NCI-H69 (cell line): ENCODE measurements around the gene TKTL1.
"Not testable (repeated sequence)": the region's sequence is repeated elsewhere in the genome, so short reads cannot be mapped to it uniquely, and the experiment has no call there.

Experiments
- DNase-seq: peaks from one replicate; lab custom pipeline; 2025; lab: John Stamatoyannopoulos, UW

Gene TKTL1

GRCh38 chrX:154309041-154309775, 13.6 kb downstream of the TKTL1 start:
- no peak for DNase-seq

GRCh38 chrX:154310616-154311536, 15.3 kb downstream of the TKTL1 start:
- no peak for DNase-seq

GRCh38 chrX:154312116-154312515, 16.5 kb downstream of the TKTL1 start:
- DNase-seq, result no peak

DNA sequence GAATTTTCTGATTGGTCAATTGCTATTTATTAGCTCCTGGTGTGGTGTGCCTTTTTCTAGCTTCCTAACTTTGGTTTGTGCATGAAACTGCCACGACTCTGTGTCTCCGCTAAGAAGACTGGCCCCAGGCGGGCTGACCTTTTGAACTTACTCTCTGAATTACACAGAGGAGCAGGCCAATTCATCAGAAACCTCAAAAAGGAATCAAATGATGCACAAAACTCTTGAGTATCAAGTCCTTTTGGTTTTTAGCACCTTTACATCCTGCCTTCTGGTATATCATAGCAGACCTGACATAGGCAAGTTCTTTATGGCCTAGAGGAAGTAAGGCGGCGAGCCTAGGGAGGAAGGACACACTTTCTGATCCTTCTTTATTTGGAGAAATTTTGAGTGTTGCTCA, 17.6 kb downstream of the TKTL1 start:
- DNase-seq, result no peak

DNA sequence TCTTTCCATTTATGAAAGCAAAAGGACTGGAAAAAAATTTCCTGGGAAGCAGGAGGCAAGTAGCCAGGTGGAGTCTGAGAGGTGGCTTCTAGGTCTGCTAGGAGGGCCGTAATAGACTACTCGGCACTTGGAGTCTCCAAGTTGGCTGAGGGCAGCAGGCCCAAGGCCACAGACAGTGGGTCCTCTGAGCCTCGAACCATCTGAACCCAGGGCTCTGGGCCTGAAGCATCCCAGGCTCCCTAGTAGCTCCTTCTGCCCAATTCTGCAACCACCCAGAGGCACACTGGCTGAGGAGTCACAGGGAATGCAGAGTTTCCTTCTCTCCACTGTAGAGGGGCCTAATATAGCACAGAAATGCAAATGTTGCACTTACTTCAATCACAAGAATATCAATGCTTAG, 19.8 kb downstream of the TKTL1 start:
- DNase-seq, result no peak

DNA sequence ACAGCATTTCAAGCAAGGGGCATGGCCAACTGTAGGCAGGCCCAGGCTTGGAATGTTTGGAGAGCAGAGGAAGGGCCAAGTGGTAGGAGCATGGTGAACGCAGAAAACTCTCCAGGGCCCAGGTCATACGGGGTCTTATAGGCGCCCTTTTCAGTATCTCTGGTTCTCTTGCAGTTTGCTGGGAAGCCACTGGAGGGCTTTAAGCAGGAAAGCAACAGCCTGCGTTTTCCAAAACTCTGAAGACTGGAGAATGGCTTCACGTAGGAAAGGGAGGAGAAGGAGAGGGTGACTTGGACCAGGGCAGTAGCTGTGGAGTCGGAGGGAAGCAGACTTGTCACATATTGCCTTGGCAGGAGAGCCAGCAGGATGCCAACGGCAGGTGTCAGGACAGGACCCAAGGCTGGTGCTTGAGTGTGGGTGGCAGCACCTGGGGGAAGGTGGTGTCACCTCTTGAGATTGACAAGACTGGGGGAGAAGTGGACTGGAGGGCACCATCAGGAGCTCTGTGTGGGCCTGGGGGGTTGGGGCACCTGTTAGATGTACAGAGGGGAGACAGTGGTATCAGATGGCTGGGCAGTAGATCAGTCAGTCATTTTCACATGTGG, 21.9 kb downstream of the TKTL1 start:
- peak; percentile 22 for DNase-seq

DNA sequence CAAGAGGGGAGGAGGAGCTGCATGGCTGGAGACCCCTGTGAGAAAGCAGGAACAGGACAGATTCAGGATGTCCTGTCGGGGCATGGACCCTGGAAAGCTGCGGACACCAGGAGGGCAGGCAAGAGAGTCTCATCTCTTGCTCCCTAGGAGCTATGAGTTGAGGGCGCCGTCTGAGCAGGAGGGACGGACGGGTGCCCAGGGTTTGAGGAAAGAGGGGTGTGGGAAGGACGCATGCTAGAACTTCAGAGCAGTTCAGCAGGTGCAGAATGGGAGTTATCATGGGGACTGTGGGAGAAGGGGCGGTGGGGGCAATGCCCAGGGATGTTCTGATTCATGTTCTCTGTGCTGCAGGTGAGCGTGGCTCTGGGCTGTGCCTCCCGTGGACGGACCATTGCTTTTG, 24.8 kb downstream of the TKTL1 start:
- DNase-seq, result no peak

GRCh38 chrX:154321152-154321551, 25.6 kb downstream of the TKTL1 start:
- DNase-seq, result no peak

DNA sequence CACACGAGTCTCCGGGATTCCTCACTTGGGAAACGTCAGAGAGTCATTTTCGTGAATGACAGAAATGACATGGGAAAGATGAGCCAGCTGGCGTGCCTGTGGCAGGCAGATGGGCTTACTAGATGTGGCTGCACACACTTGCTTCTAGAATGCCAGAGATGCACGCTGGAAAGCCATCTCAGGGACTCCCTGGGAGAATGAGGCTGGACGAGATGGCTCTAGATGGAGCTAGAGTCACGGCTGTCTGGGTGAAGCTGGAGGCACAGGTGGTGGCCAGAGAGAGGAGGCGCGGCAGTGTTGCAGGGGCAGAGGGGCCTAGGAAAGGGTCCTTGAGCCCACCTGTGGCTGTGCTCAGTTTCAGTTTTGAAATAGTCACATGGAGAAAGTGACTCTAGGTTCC, 26.0 kb downstream of the TKTL1 start:
- DNase-seq, result peak; percentile 11

- no peak for DNase-seq
Observed at GRCh38 chrX:154322890-154323289, 27.3 kb downstream of the TKTL1 start.

DNA sequence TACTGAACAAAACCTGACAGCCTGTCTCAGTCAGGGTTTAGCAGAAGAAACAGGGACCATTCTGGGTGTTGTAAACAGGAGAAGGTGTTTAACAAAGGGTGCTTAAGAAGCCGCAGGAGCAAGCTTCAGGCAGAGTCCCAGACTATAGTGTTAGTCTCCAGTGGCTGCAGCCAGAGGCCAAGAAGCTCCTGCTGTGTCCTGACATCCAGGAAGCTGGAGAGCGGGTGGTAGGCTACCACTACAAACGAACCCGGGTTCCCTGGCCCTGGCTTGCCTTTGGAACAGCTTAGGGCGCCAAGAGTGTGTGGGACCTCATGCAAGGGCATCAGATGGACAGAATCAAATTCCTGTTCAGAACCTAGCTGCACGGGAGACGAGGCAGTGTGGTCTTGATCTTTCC, 27.9 kb downstream of the TKTL1 start:
- no peak for DNase-seq

DNA sequence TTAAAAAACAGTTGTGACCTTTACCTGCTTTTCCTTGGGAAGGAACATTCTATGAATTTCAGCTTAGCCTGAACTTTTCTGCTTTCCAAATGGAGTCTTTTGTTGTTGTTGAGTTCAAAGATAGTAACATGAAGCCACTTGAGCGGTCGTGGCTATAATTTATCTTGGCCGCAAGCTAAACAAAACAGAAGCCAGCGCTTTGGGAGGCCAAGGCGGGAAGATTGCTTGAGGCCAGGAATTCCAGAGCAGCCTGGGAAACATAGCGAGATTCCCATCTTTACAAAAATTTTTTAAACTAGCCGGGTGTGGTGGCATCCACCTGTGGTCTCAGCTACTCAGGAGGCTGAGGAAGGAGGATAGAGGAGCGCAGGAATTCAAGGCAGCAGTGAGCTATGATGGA, 29.9 kb downstream of the TKTL1 start:
- no peak for DNase-seq

- no peak for DNase-seq
Observed at GRCh38 chrX:154327038-154327820, 31.6 kb downstream of the TKTL1 start.

- DNase-seq, result no peak
Observed at GRCh38 chrX:154328646-154329045, 33.1 kb downstream of the TKTL1 start.

DNA sequence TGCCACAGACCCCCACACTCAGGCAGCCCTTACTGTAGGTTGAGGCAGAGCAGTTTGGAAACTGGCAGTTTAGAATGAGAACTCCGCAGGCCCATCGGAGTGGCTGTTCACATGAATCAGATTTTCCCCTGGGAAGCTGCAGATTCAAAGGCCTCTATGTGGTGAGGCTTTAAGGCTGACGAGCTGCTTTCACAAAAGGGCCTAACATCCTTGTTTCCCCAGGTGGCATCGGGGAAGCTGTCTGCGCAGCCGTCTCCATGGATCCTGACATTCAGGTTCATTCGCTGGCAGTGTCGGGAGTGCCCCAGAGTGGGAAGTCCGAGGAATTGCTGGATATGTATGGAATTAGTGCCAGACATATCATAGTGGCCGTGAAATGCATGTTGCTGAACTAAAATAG, 33.7 kb downstream of the TKTL1 start:
- DNase-seq, result peak; percentile 68

DNA sequence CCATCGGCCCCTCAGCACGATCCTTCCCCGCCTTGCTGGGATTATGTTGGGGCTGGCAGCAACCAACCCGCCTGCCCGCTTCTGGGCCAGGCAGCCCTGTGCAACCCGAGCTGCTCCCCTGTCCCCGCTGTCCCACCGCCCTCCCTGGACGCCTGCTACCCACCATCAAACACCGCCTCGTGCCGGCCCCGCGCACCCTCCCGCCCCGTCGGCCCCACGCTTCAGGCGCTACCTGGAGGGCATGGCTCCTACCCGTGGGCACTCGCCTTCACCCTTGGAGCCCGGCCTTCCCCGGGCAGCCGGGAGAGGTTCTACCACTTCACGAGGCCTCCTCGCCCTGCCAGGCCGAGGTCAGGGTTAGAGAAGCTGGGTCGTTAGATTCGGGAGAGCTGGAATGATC, 37.0 kb downstream of the TKTL1 start:
- DNase-seq, result no peak

- no peak for DNase-seq
Observed at GRCh38 chrX:154333116-154333515, 37.5 kb downstream of the TKTL1 start.

GRCh38 chrX:154333837-154334271, 38.3 kb downstream of the TKTL1 start:
- no peak for DNase-seq

GRCh38 chrX:154334496-154334895, 38.9 kb downstream of the TKTL1 start:
- DNase-seq, result no peak

GRCh38 chrX:154341399-154342298, 46.1 kb downstream of the TKTL1 start:
- DNase-seq, result not testable (repeated sequence)

GRCh38 chrX:154343063-154343462, 47.5 kb downstream of the TKTL1 start:
- DNase-seq, result not testable (repeated sequence)
